Smooth muscle cell (in vitro differentiated cells): Measurements from ENCODE around the gene SLC6A17. TPM values are rescaled to one million over a fixed set of nuclear protein-coding genes. Genes with fewer than 3 reads are reported as not detected.

Experiments
- DNase-seq: peaks from one replicate; lab custom pipeline; 2025; ENCODE audit not compliant: unreplicated experiment; lab: John Stamatoyannopoulos, UW
- H2AFZ ChIP-seq: fragments of 200-600 bp; sonication (generic); 2 replicates; pipeline ENCODE4 v1.6.0; 2016; ENCODE audit warnings: antibody characterized with exemption, low read depth, mild to moderate bottlenecking
- H3F3A ChIP-seq: fragments of 200-600 bp; sonication (generic); 2 replicates; pipeline ENCODE4 v1.6.0; 2017; ENCODE audit warnings: antibody characterized with exemption, low read depth
- H3K27ac ChIP-seq: fragments of 200-600 bp; sonication (generic); 2 replicates; pipeline ENCODE4 v1.5.1; 2016; ENCODE audit warnings: low read depth, mild to moderate bottlenecking
- H3K27me3 ChIP-seq: fragments of 200-600 bp; sonication (generic); 2 replicates; pipeline ENCODE4 v1.6.1; 2016; ENCODE audit warnings: low read depth, mild to moderate bottlenecking
- H3K36me3 ChIP-seq: fragments of 200-600 bp; sonication (generic); 2 replicates; pipeline ENCODE4 v1.5.1; 2016; ENCODE audit warnings: low read depth
- H3K4me1 ChIP-seq: fragments of 200-600 bp; sonication (generic); 2 replicates; pipeline ENCODE4 v1.5.1; 2016; ENCODE audit warnings: low read depth
- H3K4me2 ChIP-seq: fragments of 200-600 bp; sonication (generic); 2 replicates; pipeline ENCODE4 v1.6.0; 2016; ENCODE audit warnings: mild to moderate bottlenecking
- H3K4me3 ChIP-seq: fragments of 200-600 bp; sonication (generic); 2 replicates; pipeline ENCODE4 v1.5.1; 2016; ENCODE audit warnings: mild to moderate bottlenecking
- H3K79me2 ChIP-seq: fragments of 200-600 bp; sonication (generic); 2 replicates; pipeline ENCODE4 v1.6.0; 2016; ENCODE audit warnings: low read depth, mild to moderate bottlenecking
- H3K9ac ChIP-seq: fragments of 200-600 bp; sonication (generic); 2 replicates; pipeline ENCODE4 v1.6.0; 2016; ENCODE audit warnings: low read depth
- H3K9me3 ChIP-seq: fragments of 200-600 bp; sonication (generic); replicated peaks from 2 replicates; pipeline ENCODE4 v1.5.1; 2016; ENCODE audit warnings: low read depth
- H4K20me1 ChIP-seq: fragments of 200-600 bp; sonication (generic); 2 replicates; pipeline ENCODE4 v1.6.0; 2016; ENCODE audit warnings: low read depth
- CTCF ChIP-seq: fragments of 200-600 bp; sonication (generic); IDR thresholded peaks from 2 replicates; pipeline ENCODE4 v1.5.1; 2017; ENCODE audit warnings: borderline replicate concordance, mild to moderate bottlenecking, antibody characterized with exemption; ENCODE audit not compliant: insufficient read depth, poor library complexity, severe bottlenecking
- WGBS: methylation state at CpG from one replicate; pipeline ENCODE4 v1.1.7; 2016; ENCODE audit warnings: low lambda C conversion rate; 5-methylcytosine and 5-hydroxymethylcytosine counted together
- polyA plus RNA-seq: library from polyadenylated mRNA; unstranded; fragments of >200 nt; fragmentation: Nextera tagmentation; extraction: Ambion mirVana; gene quantifications from 2 replicates; pipeline ENCODE4 v1.2.1, GENCODE V29; 2016
- total RNA-seq: library from RNA; depleted of rRNA; stranded (reverse); fragments of >200 nt; gene quantifications from 2 replicates; pipeline ENCODE4 v1.2.3, GENCODE V29; 2014

The SLC6A17 gene
- total and polyA plus RNA-seq, 2 experiments from 2014 or later, result 3.2 to 4.0 TPM

GRCh38 chr1:110243574-110243973 lies 93.3 kb downstream of the SLC6A17 start:
- Histone ChIP-seq H3K27ac (no peak overlapping the region), H4K20me1 (no peaks in the 10 kb centered on the region), H3K4me2 (no peak overlapping the region), H3K4me3 (no peak overlapping the region), H3K27me3 (no peaks in the 10 kb centered on the region), H3K4me1 (no peaks in the 10 kb centered on the region), H3K79me2 (no peaks in the 10 kb centered on the region), H3K36me3 (no peaks in the 10 kb centered on the region), H2AFZ (no peak overlapping the region), H3K9ac (no peak overlapping the region), H3F3A (no peaks in the 10 kb centered on the region), H3K9me3 (no peaks in the 10 kb centered on the region)
- WGBS, result 44% methylated on average over 9 of the region's 9 CpGs
- TF ChIP-seq CTCF, result no peak
- no peak for DNase-seq

- H3K36me3 ChIP-seq, result no peaks in the 10 kb centered on the region
- no peak for TF ChIP-seq CTCF
- no peaks in the 10 kb centered on the region for H3K4me1 ChIP-seq
- no peak overlapping the region for H3K9ac ChIP-seq
- no peak overlapping the region for H3K27ac ChIP-seq
- H3F3A ChIP-seq, result no peaks in the 10 kb centered on the region
- H3K4me3 ChIP-seq, result no peak overlapping the region
- H4K20me1 ChIP-seq, result no peaks in the 10 kb centered on the region
- H3K27me3 ChIP-seq, result no peaks in the 10 kb centered on the region
- no peaks in the 10 kb centered on the region for H3K9me3 ChIP-seq
- H3K79me2 ChIP-seq, result no peaks in the 10 kb centered on the region
- H3K4me2 ChIP-seq, result no peak overlapping the region
- 67% methylated on average over 9 of the region's 9 CpGs for WGBS
- H2AFZ ChIP-seq, result no peak overlapping the region
- no peak for DNase-seq
Measured at GRCh38 chr1:110245876-110246620, 95.8 kb downstream of the SLC6A17 start.

GRCh38 chr1:110248746-110249145 lies 98.5 kb downstream of the SLC6A17 start:
- Histone ChIP-seq H3K4me1 (no peaks in the 10 kb centered on the region), H3K4me2 (no peak overlapping the region), H3K27me3 (no peaks in the 10 kb centered on the region), H4K20me1 (no peaks in the 10 kb centered on the region), H3F3A (no peaks in the 10 kb centered on the region), H2AFZ (no peak overlapping the region), H3K36me3 (no peaks in the 10 kb centered on the region), H3K9me3 (no peaks in the 10 kb centered on the region), H3K27ac (no peak overlapping the region), H3K4me3 (no peak overlapping the region), H3K9ac (no peak overlapping the region), H3K79me2 (no peaks in the 10 kb centered on the region)
- 77% methylated on average over 3 of the region's 4 CpGs for WGBS
- DNase-seq, result no peak
- no peak for TF ChIP-seq CTCF

GRCh38 chr1:110249256-110249655 lies 99.0 kb downstream of the SLC6A17 start:
- Histone ChIP-seq H3F3A (no peaks in the 10 kb centered on the region), H3K9ac (no peak overlapping the region), H3K4me2 (no peak overlapping the region), H3K4me1 (no peaks in the 10 kb centered on the region), H2AFZ (no peak overlapping the region), H3K27ac (no peak overlapping the region), H3K36me3 (no peaks in the 10 kb centered on the region), H3K79me2 (no peaks in the 10 kb centered on the region), H4K20me1 (no peaks in the 10 kb centered on the region), H3K9me3 (no peaks in the 10 kb centered on the region), H3K27me3 (no peaks in the 10 kb centered on the region), H3K4me3 (no peak overlapping the region)
- no peak for TF ChIP-seq CTCF
- no peak for DNase-seq
- 86% methylated on average over 4 of the region's 4 CpGs for WGBS
